Ascending aorta (tissue), 2 donors: Measurements from ENCODE around the gene ZBTB16. TPM values are rescaled to one million over a fixed set of nuclear protein-coding genes. Genes with fewer than 3 reads are reported as not detected.

Experiments used
- DNase-seq, 2 donors: peaks; one replicate each; pipeline ENCODE4 v3.0.0-alpha.2; 2019; ENCODE audit warnings: low spot score in 2 of 2
- H3K27ac ChIP-seq, 2 donors: fragments of 200-600 bp; sonication (generic); one replicate each; pipeline ENCODE4 v1.5.1; 2016 to 2017; ENCODE audit warnings: mild to moderate bottlenecking in 1 of 2
- H3K27me3 ChIP-seq: fragments of 200-600 bp; sonication (generic); one replicate; pipeline ENCODE4 v1.5.1; 2017
- H3K36me3 ChIP-seq, 2 donors: fragments of 200-600 bp; sonication (generic); one replicate each; pipeline ENCODE4 v1.5.1; 2016
- H3K4me1 ChIP-seq, 2 donors: fragments of 200-600 bp; sonication (generic); one replicate each; pipeline ENCODE4 v1.5.1; 2016 to 2017; ENCODE audit warnings: mild to moderate bottlenecking in 1 of 2
- H3K4me3 ChIP-seq, 2 donors: fragments of 200-600 bp; sonication (generic); one replicate each; pipeline ENCODE4 v1.5.1; 2016 to 2017; ENCODE audit warnings: mild to moderate bottlenecking in 1 of 2
- H3K9me3 ChIP-seq, 2 donors: fragments of 200-600 bp; sonication (generic); one replicate each; pipeline ENCODE4 v1.5.1; 2016
- CTCF ChIP-seq, 3 experiments: fragments of 200-600 bp in 2 of 3; fragments of 450-650 bp in 1 of 3; sonication (generic) in 2 of 3; IDR thresholded peaks; one replicate each; pipeline ENCODE4 v1.5.1; 2016 to 2019; ENCODE audit warnings: antibody characterized with exemption in 3 of 3, mild to moderate bottlenecking in 1 of 3, moderate library complexity in 1 of 3
- intact Hi-C: fragments of 100-400 bp; cut with DNase I; formaldehyde crosslinking; loops from one replicate; pipeline ENCODE4 v1.15.1; 2023
- total RNA-seq: library from RNA; depleted of rRNA; stranded (reverse); fragments of >200 nt; gene quantifications from one replicate; pipeline ENCODE4 v1.1.0, GENCODE V29; 2016

Gene ZBTB16
- total RNA-seq, 1 donor from 2014 or later, result 344 TPM

- no peaks in the 10 kb centered on the region for H3K9me3 ChIP-seq
- H3K4me1 ChIP-seq, result peaks cover 70 to 96% of the 10 kb centered on the region in 2 donors
- no peaks in the 10 kb centered on the region for H3K27me3 ChIP-seq
- intact Hi-C loops, result loop anchor here (5.0 kb wide), 1 partner anchor 38 kb away; no protein-coding TSS in a partner anchor
- H3K36me3 ChIP-seq, result peaks cover 12 to 36% of the 10 kb centered on the region in 2 donors
- DNase-seq, result no peak
- TF ChIP-seq CTCF (IDR thresholded peaks at IDR 0.05), result no peak
- peak overlapping the region; percentile 92 to 99 for H3K27ac ChIP-seq
- no peak overlapping the region for H3K4me3 ChIP-seq
Observed at GRCh38 chr11:114169821-114170220, 110.3 kb downstream of the ZBTB16 start.

GRCh38 chr11:114170226-114170625 is 110.7 kb downstream of the ZBTB16 start:
- Histone ChIP-seq H3K27me3 (no peaks in the 10 kb centered on the region), H3K4me1 (peaks cover 69 to 96% of the 10 kb centered on the region in 2 donors), H3K27ac (peak overlapping the region; percentile 92 to 99), H3K36me3 (peaks cover 12 to 36% of the 10 kb centered on the region in 2 donors), H3K4me3 (no peak overlapping the region), H3K9me3 (no peaks in the 10 kb centered on the region)
- intact Hi-C loops, result no loop called here
- DNase-seq, result no peak
- no peak for TF ChIP-seq CTCF (IDR thresholded peaks at IDR 0.05)

- peak overlapping the region; percentile 92 to 99 for H3K27ac ChIP-seq
- intact Hi-C loops, result no loop called here
- H3K4me3 ChIP-seq, result peak overlapping the region in 1 of 2 donors; percentile 25
- peaks cover 65 to 96% of the 10 kb centered on the region in 2 donors for H3K4me1 ChIP-seq
- H3K9me3 ChIP-seq, result no peaks in the 10 kb centered on the region
- peaks cover 12 to 38% of the 10 kb centered on the region in 2 donors for H3K36me3 ChIP-seq
- no peaks in the 10 kb centered on the region for H3K27me3 ChIP-seq
- TF ChIP-seq CTCF (IDR thresholded peaks at IDR 0.05), result no peak
- peak; percentile 88 to 97 for DNase-seq
Observed at GRCh38 chr11:114171257-114172054, 111.9 kb downstream of the ZBTB16 start.

- no peaks in the 10 kb centered on the region for H3K27me3 ChIP-seq
- H3K36me3 ChIP-seq, result peaks cover 12 to 45% of the 10 kb centered on the region in 2 donors
- no peak for DNase-seq
- TF ChIP-seq CTCF (IDR thresholded peaks at IDR 0.05), result no peak
- intact Hi-C loops, result no loop called here
- H3K4me3 ChIP-seq, result peak overlapping the region in 1 of 2 donors; percentile 25
- no peaks in the 10 kb centered on the region for H3K9me3 ChIP-seq
- peaks cover 68 to 100% of the 10 kb centered on the region in 2 donors for H3K4me1 ChIP-seq
- H3K27ac ChIP-seq, result peak overlapping the region; percentile 92 to 99
Observed at GRCh38 chr11:114172055-114172861, 112.7 kb downstream of the ZBTB16 start.

GRCh38 chr11:114172871-114173444 is 113.4 kb downstream of the ZBTB16 start:
- intact Hi-C loops, result no loop called here
- H3K4me3 ChIP-seq, result peak overlapping the region in 1 of 2 donors; percentile 25

More at GRCh38 chr11:114172871-114173444, 113.4 kb downstream of the ZBTB16 start:
- Histone ChIP-seq H3K27me3 (no peaks in the 10 kb centered on the region), H3K27ac (peak overlapping the region; percentile 92 to 99), H3K4me1 (peaks cover 65 to 100% of the 10 kb centered on the region in 2 donors), H3K36me3 (peaks cover 12 to 45% of the 10 kb centered on the region in 2 donors), H3K9me3 (no peaks in the 10 kb centered on the region)
- no peak for DNase-seq
- TF ChIP-seq CTCF (IDR thresholded peaks at IDR 0.05), result no peak
